GM12878 (cell line): ENCODE data around the gene SNRPD3. TPM values are rescaled to one million over a fixed set of nuclear protein-coding genes. Genes with fewer than 3 reads are reported as not detected.

Experiments
- ATF7 ChIP-seq: fragments of 450-650 bp; IDR thresholded peaks from 2 replicates; pipeline ENCODE4 v1.6.1; 2016; ENCODE audit warnings: low read depth, mild to moderate bottlenecking
- CBFB ChIP-seq: IDR thresholded peaks from 2 replicates; pipeline ENCODE4 v1.6.1; 2016; ENCODE audit warnings: antibody characterized with exemption, low read depth
- CUX1 ChIP-seq: IDR thresholded peaks from 2 replicates; pipeline ENCODE4 v1.6.1; 2012; ENCODE audit warnings: improper control_type of control experiment, low read depth, low read length; ENCODE audit not compliant: insufficient replicate concordance
- E4F1 ChIP-seq: fragments of 450-650 bp; IDR thresholded peaks from 2 replicates; pipeline ENCODE4 v1.6.1; 2018; ENCODE audit warnings: borderline replicate concordance, mild to moderate bottlenecking; ENCODE audit not compliant: partially characterized antibody
- IKZF2 ChIP-seq, 2 experiments: fragments of 450-650 bp; IDR thresholded peaks; 2 replicates each; pipeline ENCODE4 v1.6.1; 2017; ENCODE audit warnings: mild to moderate bottlenecking in 2 of 2, moderate library complexity in 2 of 2
- LARP7 ChIP-seq: fragments of 450-650 bp; IDR thresholded peaks from 2 replicates; pipeline ENCODE4 v1.6.1; 2017; ENCODE audit warnings: mild to moderate bottlenecking
- NFYA ChIP-seq: IDR thresholded peaks from 2 replicates; pipeline ENCODE4 v1.6.1; 2011; ENCODE audit warnings: low read depth, mild to moderate bottlenecking, low read length, improper control_type of control experiment, borderline replicate concordance
- NFYB ChIP-seq: IDR thresholded peaks from 2 replicates; pipeline ENCODE4 v1.6.1; 2011; ENCODE audit warnings: low read depth, mild to moderate bottlenecking, low read length, improper control_type of control experiment, moderate library complexity; ENCODE audit not compliant: insufficient read depth
- POLR2AphosphoS5 ChIP-seq: IDR thresholded peaks from 2 replicates; pipeline ENCODE4 v1.6.1; 2011; ENCODE audit warnings: mild to moderate bottlenecking, low read length, inconsistent platforms
- RCOR1 ChIP-seq: conservative IDR thresholded peaks from 2 replicates; pipeline ENCODE4 v1.6.1; 2012; ENCODE audit warnings: low read depth, low read length, improper control_type of control experiment
- SMAD1 ChIP-seq: fragments of 450-650 bp; IDR thresholded peaks from 2 replicates; pipeline ENCODE4 v1.6.1; 2018; ENCODE audit warnings: mild to moderate bottlenecking, low read depth; ENCODE audit not compliant: partially characterized antibody
- SMAD5 ChIP-seq: IDR thresholded peaks from 2 replicates; pipeline ENCODE4 v1.6.1; 2016; ENCODE audit warnings: antibody characterized with exemption, low read depth
- TBL1XR1 ChIP-seq: IDR thresholded peaks from 2 replicates; pipeline ENCODE4 v1.6.1; 2012; ENCODE audit warnings: low read depth, low read length, improper control_type of control experiment
- TCF12 ChIP-seq: IDR thresholded peaks from 2 replicates; pipeline ENCODE4 v1.6.1; 2011; ENCODE audit warnings: low read depth, mild to moderate bottlenecking, low read length
- WRNIP1 ChIP-seq: IDR thresholded peaks from 2 replicates; pipeline ENCODE4 v1.6.1; 2011; ENCODE audit warnings: low read depth, low read length, improper control_type of control experiment, borderline replicate concordance
- ZNF274 ChIP-seq: IDR thresholded peaks from one replicate; pipeline ENCODE4 v1.8.0; 2011; ENCODE audit not compliant: insufficient read length, insufficient read depth
- ZNF384 ChIP-seq: IDR thresholded peaks from 2 replicates; pipeline ENCODE4 v1.6.1; 2012; ENCODE audit warnings: low read depth, mild to moderate bottlenecking, low read length, improper control_type of control experiment, borderline replicate concordance
- ZSCAN29 ChIP-seq: fragments of 450-650 bp; IDR thresholded peaks from 2 replicates; pipeline ENCODE4 v1.6.1; 2017; ENCODE audit warnings: mild to moderate bottlenecking, moderate library complexity
- polyA plus RNA-seq, 11 experiments: library from polyadenylated mRNA; depleted of rRNA in 4 of 11; unstranded in 6 of 11; stranded (reverse) in 5 of 11; fragments of >200 nt; fragmentation: Nextera tagmentation in 4 of 11; fragmentation: Illumina TruSeq in 1 of 11; extraction: Ambion mirVana in 4 of 11; extraction: Trizol in 1 of 11; gene quantifications; 1 replicate in 1 of 11; 2 replicates in 10 of 11; pipeline versions ENCODE4 v1.2.1 to v1.2.3, GENCODE V29; 2011 to 2016; ENCODE audit warnings: inconsistent platforms in 2 of 11, missing spikeins in 2 of 11, low read depth in 1 of 11
- total RNA-seq, 4 experiments: library from RNA; depleted of rRNA in 3 of 4; stranded (reverse); fragments of >200 nt in 3 of 4; fragmentation: Illumina TruSeq in 1 of 4; extraction: Trizol in 1 of 4; gene quantifications; 2 replicates each; pipeline versions ENCODE4 v1.2.1 to v1.2.3, GENCODE V29; 2013 to 2021
- TF ChIP-seq, protein P1 (sequence below): fragments of 450-650 bp; IDR thresholded peaks from 2 replicates; pipeline ENCODE4 v1.6.1; 2016; ENCODE audit warnings: mild to moderate bottlenecking
- TF ChIP-seq, protein P2 (sequence below): IDR thresholded peaks from 2 replicates; pipeline ENCODE4 v1.6.1; 2011; ENCODE audit warnings: low read depth, low read length, improper control_type of control experiment, borderline replicate concordance

The SNRPD3 gene
- total and polyA plus RNA-seq, 10 of the 15 experiments (the other 5 are each of a cell fraction or from before 2014, with no cell fraction given), result 112 to 324 (median 242) TPM

- TF ChIP-seq E4F1, result peak; percentile 63
- no peak for TF ChIP-seq NFYA
- TF ChIP-seq CBFB, result peak; percentile 84
- TF ChIP-seq, protein P1, sequence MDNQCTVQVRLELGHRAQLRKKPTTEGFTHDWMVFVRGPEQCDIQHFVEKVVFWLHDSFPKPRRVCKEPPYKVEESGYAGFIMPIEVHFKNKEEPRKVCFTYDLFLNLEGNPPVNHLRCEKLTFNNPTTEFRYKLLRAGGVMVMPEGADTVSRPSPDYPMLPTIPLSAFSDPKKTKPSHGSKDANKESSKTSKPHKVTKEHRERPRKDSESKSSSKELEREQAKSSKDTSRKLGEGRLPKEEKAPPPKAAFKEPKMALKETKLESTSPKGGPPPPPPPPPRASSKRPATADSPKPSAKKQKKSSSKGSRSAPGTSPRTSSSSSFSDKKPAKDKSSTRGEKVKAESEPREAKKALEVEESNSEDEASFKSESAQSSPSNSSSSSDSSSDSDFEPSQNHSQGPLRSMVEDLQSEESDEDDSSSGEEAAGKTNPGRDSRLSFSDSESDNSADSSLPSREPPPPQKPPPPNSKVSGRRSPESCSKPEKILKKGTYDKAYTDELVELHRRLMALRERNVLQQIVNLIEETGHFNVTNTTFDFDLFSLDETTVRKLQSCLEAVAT, result peak; percentile 79
- TF ChIP-seq ZNF274, result no peak
- TF ChIP-seq WRNIP1, result no peak
- TF ChIP-seq LARP7, result peak; percentile 99
- TF ChIP-seq IKZF2 (IDR thresholded peaks at IDR 0.05), result peak; percentile 79 to 85
- TF ChIP-seq NFYB, result peak; percentile 60; the same call in 1 of the 2 replicates
- TF ChIP-seq RCOR1, result 0 out of 2 replicates have a peak, but pooled peaks have one; percentile 86
- TF ChIP-seq, protein P2, sequence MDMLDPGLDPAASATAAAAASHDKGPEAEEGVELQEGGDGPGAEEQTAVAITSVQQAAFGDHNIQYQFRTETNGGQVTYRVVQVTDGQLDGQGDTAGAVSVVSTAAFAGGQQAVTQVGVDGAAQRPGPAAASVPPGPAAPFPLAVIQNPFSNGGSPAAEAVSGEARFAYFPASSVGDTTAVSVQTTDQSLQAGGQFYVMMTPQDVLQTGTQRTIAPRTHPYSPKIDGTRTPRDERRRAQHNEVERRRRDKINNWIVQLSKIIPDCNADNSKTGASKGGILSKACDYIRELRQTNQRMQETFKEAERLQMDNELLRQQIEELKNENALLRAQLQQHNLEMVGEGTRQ, result no peak
- no peak for TF ChIP-seq ZNF384
- no peak for TF ChIP-seq TCF12
- peak; percentile 54; the same call in 1 of the 2 replicates for TF ChIP-seq ZSCAN29
- TF ChIP-seq ATF7, result peak; percentile 65
- peak; percentile 86 for TF ChIP-seq POLR2AphosphoS5
- peak; percentile 82 for TF ChIP-seq TBL1XR1
- no peak for TF ChIP-seq SMAD1
- TF ChIP-seq SMAD5, result no peak; the same call in 1 of the 2 replicates
- no peak for TF ChIP-seq CUX1
These were observed at the start of gene SNRPD3 (continued) for GRCh38 chr22:24555165-24556039.
